NT2/D1 (cell line): Measurements from ENCODE around the gene KRTDAP.

ENCODE experiments used
- DNase-seq: peaks from one replicate; pipeline ENCODE4 v3.0.0-alpha.2; 2011; ENCODE audit warnings: low read depth, low spot score
- H3K27me3 ChIP-seq: 2 replicates; pipeline ENCODE4 v1.6.0; 2011; ENCODE audit warnings: mild to moderate bottlenecking; ENCODE audit not compliant: insufficient read length, insufficient read depth
- H3K36me3 ChIP-seq: 2 replicates; pipeline ENCODE4 v1.6.1; 2011; ENCODE audit warnings: mild to moderate bottlenecking, low read length, mixed read lengths; ENCODE audit not compliant: insufficient read depth, insufficient read length
- H3K4me1 ChIP-seq: 2 replicates; pipeline ENCODE4 v1.5.1; 2011; ENCODE audit not compliant: insufficient read depth, insufficient read length
- H3K4me3 ChIP-seq: 2 replicates; pipeline ENCODE4 v1.5.1; 2011; ENCODE audit warnings: low read depth; ENCODE audit not compliant: insufficient read length
- H3K9ac ChIP-seq: 2 replicates; pipeline ENCODE4 v1.6.0; 2011; ENCODE audit warnings: low read depth; ENCODE audit not compliant: insufficient read length
- H3K9me3 ChIP-seq: 2 replicates; pipeline ENCODE4 v1.5.1; 2011; ENCODE audit warnings: mild to moderate bottlenecking, low read length; ENCODE audit not compliant: insufficient read depth
- SUZ12 ChIP-seq: IDR thresholded peaks from 2 replicates; pipeline ENCODE4 v1.6.1; 2011; ENCODE audit not compliant: insufficient read length, insufficient read depth; ENCODE audit errors: extremely low read depth
- YY1 ChIP-seq: IDR thresholded peaks from 2 replicates; pipeline ENCODE4 v1.6.1; 2011; ENCODE audit not compliant: insufficient read length, insufficient read depth
- ZNF274 ChIP-seq: IDR thresholded peaks from 2 replicates; pipeline ENCODE4 v1.6.1; 2011; ENCODE audit warnings: mild to moderate bottlenecking, low read depth, low read length

The KRTDAP gene

DNA sequence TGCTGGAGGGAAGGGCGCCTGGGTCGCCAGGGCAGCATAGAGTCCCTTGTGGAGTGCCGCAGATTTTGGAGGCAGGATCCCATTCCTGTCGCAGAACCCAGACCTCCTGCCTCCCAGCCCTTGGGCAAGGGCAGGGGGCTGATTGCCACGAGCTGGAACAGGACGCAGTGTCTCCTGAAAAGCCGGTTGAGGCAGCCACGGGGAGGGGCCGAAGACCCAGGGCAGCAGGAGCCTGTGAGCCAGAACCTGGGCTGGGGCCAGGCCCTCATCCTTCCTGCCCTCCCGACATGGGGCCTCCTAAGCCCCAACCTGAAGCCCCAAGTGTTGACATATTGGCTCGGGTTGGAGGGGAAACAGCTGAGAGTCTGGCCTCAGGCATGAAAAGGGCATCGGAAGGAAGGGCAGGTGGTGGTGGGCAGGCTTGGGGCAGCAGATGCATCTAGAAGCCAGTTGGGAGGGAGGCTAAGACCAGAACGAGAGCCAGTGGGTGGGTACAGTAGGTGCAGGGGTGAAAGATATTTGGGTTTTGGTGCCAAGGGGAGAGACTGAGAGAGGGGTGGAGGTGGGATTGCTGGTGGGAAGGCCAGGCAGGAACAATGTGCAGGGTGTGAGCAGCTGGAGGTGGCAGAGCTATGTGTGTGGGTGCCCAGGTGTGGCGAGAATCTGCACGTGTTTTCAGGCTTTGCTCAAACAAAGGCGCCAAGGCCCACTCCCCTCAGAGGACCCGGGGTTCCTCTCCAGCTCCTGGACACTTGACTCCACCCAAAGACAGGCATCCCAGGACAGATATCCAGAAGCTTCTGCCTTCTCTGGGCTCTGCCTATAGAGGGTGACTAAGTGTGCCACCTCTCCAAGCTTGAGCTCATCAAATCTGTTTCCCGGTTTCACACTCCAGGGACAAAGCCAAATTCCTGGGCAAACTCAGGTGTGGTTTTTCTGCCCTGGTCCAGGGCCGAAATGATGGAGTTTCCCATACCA lies 39.3 kb upstream of the KRTDAP start:
- Histone ChIP-seq H3K4me1 (peaks cover 2% of the 10 kb centered on the region), H3K9me3 (no peaks in the 10 kb centered on the region), H3K9ac (no peak overlapping the region), H3K27me3 (no peaks in the 10 kb centered on the region), H3K36me3 (no peaks in the 10 kb centered on the region), H3K4me3 (no peak overlapping the region)
- DNase-seq: no peak
- TF ChIP-seq ZNF274 (no peak), SUZ12 (no peak), YY1 (no peak)

DNA sequence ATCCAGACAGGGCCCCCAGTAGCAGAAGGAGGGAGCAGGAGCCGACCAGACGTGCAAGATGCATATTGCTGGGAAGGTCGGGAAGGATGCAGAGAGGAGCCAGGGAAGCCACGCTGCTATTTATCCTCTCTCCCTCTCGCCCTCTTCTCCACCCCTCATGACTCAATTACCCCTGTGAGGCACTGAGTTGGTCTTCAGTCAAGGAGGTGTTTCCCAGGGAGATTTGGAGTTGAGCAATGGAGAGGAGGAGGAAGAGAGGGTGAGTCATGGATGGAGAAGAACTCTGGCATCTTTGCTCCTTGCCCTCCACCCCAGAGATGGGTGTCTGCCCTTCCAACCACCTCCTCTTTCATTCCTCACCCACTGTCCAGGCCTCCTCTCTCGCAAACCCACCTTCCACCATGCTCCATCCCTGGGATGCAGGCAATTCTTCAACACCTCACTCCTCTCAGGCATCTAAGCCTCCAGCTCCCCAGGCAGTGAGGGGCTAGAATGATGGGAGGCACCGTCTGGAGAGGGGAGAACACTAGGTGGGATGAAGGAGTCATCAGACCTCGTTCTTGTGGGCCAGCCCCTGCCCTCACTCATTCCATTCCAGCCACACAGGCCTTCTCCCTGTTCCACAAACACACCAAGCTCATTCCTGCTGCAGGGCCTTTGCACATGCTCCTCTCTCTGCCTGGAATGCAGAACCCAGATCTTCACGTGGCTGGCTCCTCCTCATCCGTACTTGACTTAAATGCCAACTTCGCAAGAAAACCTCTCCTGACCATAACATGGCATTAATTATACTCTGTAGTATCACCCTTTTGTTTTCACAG lies 38.2 kb upstream of the KRTDAP start, which contains the start of gene SBSN:
Gene SBSN (minus strand): TSS at position 94 of the 821 bp plus-strand sequence. CDS start 30 bp downstream, at position 64.
- no peak for DNase-seq
- TF ChIP-seq SUZ12: no peak
- TF ChIP-seq ZNF274: no peak
- no peak for TF ChIP-seq YY1
- no peaks in the 10 kb centered on the region for H3K36me3 ChIP-seq
- H3K27me3 ChIP-seq: no peaks in the 10 kb centered on the region
- peaks cover 2% of the 10 kb centered on the region for H3K4me1 ChIP-seq
- no peaks in the 10 kb centered on the region for H3K9me3 ChIP-seq
- H3K9ac ChIP-seq: no peak within 1 kb of the TSS
- H3K4me3 ChIP-seq: no peak within 1 kb of the TSS

DNA sequence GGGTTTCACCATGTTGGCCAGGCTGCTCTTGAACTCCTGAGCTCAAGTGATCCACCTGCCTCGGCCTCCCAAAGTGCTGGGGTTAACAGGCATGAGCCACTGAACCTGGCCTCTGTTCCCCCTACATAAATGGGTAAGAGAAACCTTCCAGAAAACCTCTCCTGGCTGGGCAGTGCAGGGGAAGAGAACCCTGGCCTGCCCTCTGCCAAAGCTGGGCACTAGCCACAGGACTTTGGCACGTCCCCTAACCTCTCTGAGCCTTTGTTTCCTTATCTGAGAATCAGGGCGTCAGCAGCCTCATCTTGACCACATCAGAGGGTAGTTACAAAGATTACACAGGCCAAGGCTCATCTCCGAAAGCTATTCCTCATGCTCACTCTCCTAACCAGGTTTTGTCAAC lies 35.6 kb upstream of the KRTDAP start:
- TF ChIP-seq YY1 (no peak), SUZ12 (no peak), ZNF274 (no peak)
- no peak for DNase-seq
- H3K27me3 ChIP-seq: no peaks in the 10 kb centered on the region
- peaks cover 4% of the 10 kb centered on the region for H3K4me1 ChIP-seq
- H3K4me3 ChIP-seq: no peak overlapping the region
- H3K9ac ChIP-seq: no peak overlapping the region
- H3K9me3 ChIP-seq: no peaks in the 10 kb centered on the region
- H3K36me3 ChIP-seq: no peaks in the 10 kb centered on the region

DNA sequence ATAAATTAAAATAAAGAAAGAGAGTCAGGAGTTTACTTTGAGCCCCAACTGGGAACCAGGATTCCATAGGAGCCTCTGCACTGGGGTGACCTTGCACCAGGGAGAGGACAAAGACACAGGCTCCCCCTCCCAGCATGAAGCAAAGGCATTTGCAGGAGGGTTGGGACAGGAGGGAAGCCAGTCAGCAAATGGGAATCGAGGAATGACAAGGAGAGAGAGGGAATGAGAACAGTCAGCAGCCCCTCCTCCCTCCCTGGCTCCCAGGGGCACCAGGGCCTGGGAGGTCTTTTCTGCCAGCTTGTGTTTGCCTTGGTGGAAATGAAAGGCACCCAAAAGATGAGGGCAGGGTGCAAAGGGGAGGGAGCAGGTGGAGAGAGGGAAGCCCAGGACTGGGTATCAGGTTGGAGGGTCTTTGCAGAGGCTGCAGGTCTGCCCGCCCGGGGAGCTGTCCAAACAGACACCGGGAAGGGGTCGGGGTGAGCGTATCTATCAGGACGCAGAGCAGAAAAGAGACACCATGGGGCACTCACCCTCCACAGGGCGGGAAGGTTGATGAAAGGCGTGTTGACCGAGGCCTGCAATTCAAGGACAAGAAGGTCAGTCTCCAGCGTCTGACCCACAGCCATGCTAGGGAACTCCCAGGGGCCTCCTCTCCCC lies 34.0 kb upstream of the KRTDAP start:
- no peak for DNase-seq

DNA sequence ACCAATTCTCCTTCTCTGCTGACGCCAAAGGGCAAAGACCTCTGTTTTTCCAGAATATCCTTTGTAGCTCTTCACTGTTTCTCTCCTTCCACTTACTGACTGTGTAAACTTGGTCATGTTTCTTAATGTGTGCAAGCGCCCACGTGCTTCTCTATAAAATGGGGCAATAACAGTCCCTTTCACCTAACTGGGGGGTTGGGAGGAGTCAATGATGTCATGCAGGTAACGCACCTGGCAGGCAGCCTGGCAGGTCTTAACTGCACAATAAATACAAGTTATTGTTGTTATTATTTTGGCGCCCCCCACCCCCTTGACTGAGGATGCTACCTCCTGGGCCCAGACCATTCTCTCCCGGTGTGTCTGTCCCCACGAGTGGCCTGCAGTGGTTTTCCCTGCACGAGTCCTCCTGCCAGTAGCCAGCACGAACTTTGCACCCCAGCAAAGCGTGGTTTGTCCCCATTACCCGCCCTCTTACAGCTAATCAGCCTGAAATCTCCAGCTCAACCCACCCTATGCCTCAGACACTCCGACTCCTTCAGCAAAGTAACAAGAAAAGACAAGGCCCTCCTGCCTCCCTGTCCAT lies 32.6 kb upstream of the KRTDAP start:
- DNase-seq: no peak
- no peaks in the 10 kb centered on the region for H3K9me3 ChIP-seq
- H3K27me3 ChIP-seq: no peaks in the 10 kb centered on the region
- TF ChIP-seq YY1 (no peak), SUZ12 (no peak), ZNF274 (no peak)
- H3K36me3 ChIP-seq: no peaks in the 10 kb centered on the region
- peaks cover 4% of the 10 kb centered on the region for H3K4me1 ChIP-seq
- no peak overlapping the region for H3K9ac ChIP-seq
- no peak overlapping the region for H3K4me3 ChIP-seq

More for the DNA sequence above, 34.0 kb upstream of the KRTDAP start:
- Histone ChIP-seq H3K4me3 (no peak overlapping the region), H3K9me3 (no peaks in the 10 kb centered on the region), H3K9ac (no peak overlapping the region), H3K4me1 (peaks cover 4% of the 10 kb centered on the region), H3K27me3 (no peaks in the 10 kb centered on the region), H3K36me3 (no peaks in the 10 kb centered on the region)
- TF ChIP-seq ZNF274 (no peak), SUZ12 (no peak)

DNA sequence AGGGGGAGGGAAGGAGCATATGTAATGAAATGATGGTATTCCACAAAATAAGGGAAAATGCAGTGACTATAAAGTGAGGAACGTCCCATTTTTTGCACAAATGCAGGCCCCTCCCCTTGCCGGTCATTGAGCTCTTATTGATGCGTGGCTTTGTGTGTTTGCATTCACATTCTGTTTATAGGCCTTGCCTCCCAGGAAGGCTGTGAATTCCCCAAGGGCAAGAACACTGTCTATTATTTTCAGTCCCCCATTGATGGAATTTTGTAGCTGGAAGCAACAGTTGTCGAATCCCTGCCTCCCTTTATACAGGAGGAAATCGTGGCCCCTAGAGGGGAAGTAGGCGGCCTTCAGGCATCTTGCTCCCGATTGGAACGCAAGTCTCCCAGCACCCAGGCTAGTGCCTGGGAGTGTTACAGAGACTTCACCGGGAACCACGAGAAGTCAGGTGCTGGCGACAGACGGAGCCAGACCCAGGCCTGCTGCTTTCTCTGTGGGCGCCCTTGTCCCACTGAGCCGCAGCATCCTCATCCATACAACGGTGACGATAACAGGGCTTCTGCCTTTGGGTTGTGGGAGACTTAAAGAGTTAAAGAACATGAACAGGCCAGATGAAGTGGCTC lies 31.0 kb upstream of the KRTDAP start:
- no peaks in the 10 kb centered on the region for H3K27me3 ChIP-seq

More for the DNA sequence above, 31.0 kb upstream of the KRTDAP start:
- H3K36me3 ChIP-seq: no peaks in the 10 kb centered on the region
- H3K9me3 ChIP-seq: no peaks in the 10 kb centered on the region
- H3K4me1 ChIP-seq: peaks cover 4% of the 10 kb centered on the region
- TF ChIP-seq SUZ12 (no peak), YY1 (no peak), ZNF274 (no peak)
- H3K4me3 ChIP-seq: no peak overlapping the region
- DNase-seq: no peak
- no peak overlapping the region for H3K9ac ChIP-seq
